Ascending aorta (tissue), 2 donors: Measurements from ENCODE around the gene C20orf173. TPM values are rescaled to one million over a fixed set of nuclear protein-coding genes. Genes with fewer than 3 reads are reported as not detected.
"Not testable (repeated sequence)": the region's sequence is repeated elsewhere in the genome, so short reads cannot be mapped to it uniquely, and the experiment has no call there.

Experiments used
- DNase-seq, 2 donors: peaks; one replicate each; pipeline ENCODE4 v3.0.0-alpha.2; 2019; ENCODE audit warnings: low spot score in 2 of 2
- H3K27ac ChIP-seq, 2 donors: fragments of 200-600 bp; sonication (generic); one replicate each; pipeline ENCODE4 v1.5.1; 2016 to 2017; ENCODE audit warnings: mild to moderate bottlenecking in 1 of 2
- H3K27me3 ChIP-seq: fragments of 200-600 bp; sonication (generic); one replicate; pipeline ENCODE4 v1.5.1; 2017
- H3K36me3 ChIP-seq, 2 donors: fragments of 200-600 bp; sonication (generic); one replicate each; pipeline ENCODE4 v1.5.1; 2016
- H3K4me1 ChIP-seq, 2 donors: fragments of 200-600 bp; sonication (generic); one replicate each; pipeline ENCODE4 v1.5.1; 2016 to 2017; ENCODE audit warnings: mild to moderate bottlenecking in 1 of 2
- H3K4me3 ChIP-seq, 2 donors: fragments of 200-600 bp; sonication (generic); one replicate each; pipeline ENCODE4 v1.5.1; 2016 to 2017; ENCODE audit warnings: mild to moderate bottlenecking in 1 of 2
- H3K9me3 ChIP-seq, 2 donors: fragments of 200-600 bp; sonication (generic); one replicate each; pipeline ENCODE4 v1.5.1; 2016
- intact Hi-C: fragments of 100-400 bp; cut with DNase I; formaldehyde crosslinking; loops from one replicate; pipeline ENCODE4 v1.15.1; 2023
- total RNA-seq: library from RNA; depleted of rRNA; stranded (reverse); fragments of >200 nt; gene quantifications from one replicate; pipeline ENCODE4 v1.1.0, GENCODE V29; 2016
- TF ChIP-seq, protein P1 (sequence below), 3 experiments: fragments of 200-600 bp in 2 of 3; fragments of 450-650 bp in 1 of 3; sonication (generic) in 2 of 3; IDR thresholded peaks; one replicate each; pipeline ENCODE4 v1.5.1; 2016 to 2019; ENCODE audit warnings: antibody characterized with exemption in 3 of 3, mild to moderate bottlenecking in 1 of 3, moderate library complexity in 1 of 3

Gene C20orf173
- total RNA-seq, 1 donor from 2014 or later, result not detected

DNA sequence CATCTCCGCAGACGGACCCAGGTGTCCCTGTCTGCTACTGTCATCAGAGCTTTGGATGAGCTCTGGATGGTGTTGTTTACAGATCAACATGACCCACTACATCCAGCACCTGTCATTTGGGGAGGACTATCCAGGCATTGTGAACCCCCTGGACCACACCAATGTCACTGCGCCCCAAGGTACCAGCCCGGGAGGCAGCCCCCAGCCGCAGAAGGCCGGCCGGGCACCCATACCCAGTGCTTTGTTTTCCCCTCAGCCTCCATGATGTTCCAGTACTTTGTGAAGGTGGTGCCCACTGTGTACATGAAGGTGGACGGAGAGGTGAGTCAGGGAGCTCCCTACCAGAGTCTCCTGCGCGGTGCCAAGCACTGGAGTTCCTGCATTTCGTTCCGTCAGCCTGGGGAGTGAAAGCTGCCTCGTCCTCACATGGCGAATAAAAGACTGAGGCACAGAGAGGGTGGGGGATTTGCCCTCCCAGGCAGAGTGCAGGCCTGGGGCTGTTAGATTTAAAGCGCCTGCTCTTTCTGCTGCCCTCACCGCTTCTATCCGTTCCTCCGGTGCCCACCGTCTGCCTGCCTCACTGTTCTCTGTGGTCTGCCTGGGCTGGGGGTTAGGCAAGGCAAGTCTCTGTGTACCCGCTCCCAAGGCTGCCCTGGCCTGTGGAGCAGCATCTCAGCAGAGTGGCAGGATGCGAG, 26.6 kb upstream of the C20orf173 start:
- DNase-seq, result no peak
- H3K36me3 ChIP-seq, result peaks cover 53 to 66% of the 10 kb centered on the region in 2 donors

DNA sequence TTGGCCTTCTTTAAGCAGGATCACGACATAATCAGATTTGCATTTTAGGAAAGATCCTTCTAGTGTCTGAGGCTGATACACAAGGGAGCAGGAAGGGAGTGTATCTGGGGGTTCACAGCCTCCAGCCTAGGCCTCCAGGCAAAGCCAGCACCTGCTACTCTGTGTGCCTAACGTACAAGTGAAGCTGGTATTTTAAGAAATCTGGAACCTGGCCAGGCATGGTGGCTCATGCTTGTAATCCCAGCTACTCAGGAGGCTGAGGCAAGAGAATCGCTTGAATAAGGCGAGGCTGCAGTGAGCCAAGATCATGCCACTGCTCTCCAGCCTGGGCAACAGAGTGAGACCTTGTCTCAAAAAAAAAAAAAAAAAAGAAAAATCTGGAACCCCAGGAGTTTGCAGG, 26.0 kb upstream of the C20orf173 start:
- peaks cover 59 to 72% of the 10 kb centered on the region in 2 donors for H3K36me3 ChIP-seq
- H3K27ac ChIP-seq, H3K4me3 ChIP-seq, intact Hi-C loops, DNase-seq, H3K27me3 ChIP-seq, H3K4me1 ChIP-seq, H3K9me3 ChIP-seq: not testable (repeated sequence)

More for the DNA sequence above, 26.6 kb upstream of the C20orf173 start:
- intact Hi-C loops, result no loop called here
- no peak overlapping the region for H3K27ac ChIP-seq
- TF ChIP-seq, protein P1, sequence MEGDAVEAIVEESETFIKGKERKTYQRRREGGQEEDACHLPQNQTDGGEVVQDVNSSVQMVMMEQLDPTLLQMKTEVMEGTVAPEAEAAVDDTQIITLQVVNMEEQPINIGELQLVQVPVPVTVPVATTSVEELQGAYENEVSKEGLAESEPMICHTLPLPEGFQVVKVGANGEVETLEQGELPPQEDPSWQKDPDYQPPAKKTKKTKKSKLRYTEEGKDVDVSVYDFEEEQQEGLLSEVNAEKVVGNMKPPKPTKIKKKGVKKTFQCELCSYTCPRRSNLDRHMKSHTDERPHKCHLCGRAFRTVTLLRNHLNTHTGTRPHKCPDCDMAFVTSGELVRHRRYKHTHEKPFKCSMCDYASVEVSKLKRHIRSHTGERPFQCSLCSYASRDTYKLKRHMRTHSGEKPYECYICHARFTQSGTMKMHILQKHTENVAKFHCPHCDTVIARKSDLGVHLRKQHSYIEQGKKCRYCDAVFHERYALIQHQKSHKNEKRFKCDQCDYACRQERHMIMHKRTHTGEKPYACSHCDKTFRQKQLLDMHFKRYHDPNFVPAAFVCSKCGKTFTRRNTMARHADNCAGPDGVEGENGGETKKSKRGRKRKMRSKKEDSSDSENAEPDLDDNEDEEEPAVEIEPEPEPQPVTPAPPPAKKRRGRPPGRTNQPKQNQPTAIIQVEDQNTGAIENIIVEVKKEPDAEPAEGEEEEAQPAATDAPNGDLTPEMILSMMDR (IDR thresholded peaks at IDR 0.05), result no peak
- no peaks in the 10 kb centered on the region for H3K4me1 ChIP-seq
- H3K27me3 ChIP-seq, result no peaks in the 10 kb centered on the region
- no peaks in the 10 kb centered on the region for H3K9me3 ChIP-seq
- H3K4me3 ChIP-seq, result no peak overlapping the region

DNA sequence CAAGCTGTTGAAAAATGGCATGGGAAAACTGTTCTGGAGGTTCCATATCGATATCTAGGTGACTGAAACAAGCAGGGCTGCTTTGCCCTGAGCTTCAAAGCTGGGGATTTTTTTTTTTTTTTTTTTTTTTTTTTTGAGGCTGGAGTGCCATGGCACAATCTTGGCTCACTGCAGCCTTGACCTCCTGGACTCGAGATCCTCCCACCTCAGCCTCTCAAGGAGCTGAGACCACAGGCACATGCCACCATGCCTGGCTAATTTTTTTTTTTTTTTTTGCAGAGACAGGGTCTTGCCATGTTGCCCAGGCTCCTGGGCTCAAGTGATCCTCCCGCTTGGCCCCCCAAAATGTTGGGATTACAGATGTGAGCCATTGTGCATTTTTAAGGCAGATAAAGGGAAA, 23.5 kb upstream of the C20orf173 start:
- intact Hi-C loops, result no loop called here
- no peaks in the 10 kb centered on the region for H3K4me1 ChIP-seq
- no peaks in the 10 kb centered on the region for H3K9me3 ChIP-seq
- no peak for DNase-seq
- peaks cover 72 to 93% of the 10 kb centered on the region in 2 donors for H3K36me3 ChIP-seq
- H3K27me3 ChIP-seq, result no peaks in the 10 kb centered on the region
- TF ChIP-seq, protein P1 (IDR thresholded peaks at IDR 0.05), result no peak
- H3K4me3 ChIP-seq, result no peak overlapping the region
- no peak overlapping the region for H3K27ac ChIP-seq

DNA sequence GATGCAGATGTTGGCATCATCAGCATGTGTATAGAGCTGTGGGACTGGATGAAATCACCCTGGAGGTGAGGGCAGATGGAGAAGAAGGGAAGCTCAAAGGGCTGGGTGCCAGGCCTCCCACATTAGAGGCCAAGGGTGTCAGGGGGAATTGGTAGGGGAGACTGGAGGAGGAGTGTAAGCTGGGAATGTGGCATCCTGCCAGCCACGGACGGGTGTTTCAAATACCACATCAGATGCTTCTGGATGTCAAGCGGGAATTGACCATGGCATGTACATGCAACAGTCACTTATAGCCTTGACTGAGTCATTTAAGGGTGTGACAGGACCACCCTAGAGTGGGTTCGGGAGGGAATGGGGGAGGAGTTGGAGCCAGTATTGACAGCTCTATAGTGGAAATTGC, 22.1 kb upstream of the C20orf173 start:
- Histone ChIP-seq H3K4me3 (no peak overlapping the region), H3K27me3 (no peaks in the 10 kb centered on the region), H3K36me3 (peaks cover 64 to 87% of the 10 kb centered on the region in 2 donors), H3K4me1 (no peaks in the 10 kb centered on the region), H3K9me3 (no peaks in the 10 kb centered on the region), H3K27ac (no peak overlapping the region)
- intact Hi-C loops, result no loop called here
- no peak for DNase-seq
- TF ChIP-seq, protein P1 (IDR thresholded peaks at IDR 0.05), result no peak

DNA sequence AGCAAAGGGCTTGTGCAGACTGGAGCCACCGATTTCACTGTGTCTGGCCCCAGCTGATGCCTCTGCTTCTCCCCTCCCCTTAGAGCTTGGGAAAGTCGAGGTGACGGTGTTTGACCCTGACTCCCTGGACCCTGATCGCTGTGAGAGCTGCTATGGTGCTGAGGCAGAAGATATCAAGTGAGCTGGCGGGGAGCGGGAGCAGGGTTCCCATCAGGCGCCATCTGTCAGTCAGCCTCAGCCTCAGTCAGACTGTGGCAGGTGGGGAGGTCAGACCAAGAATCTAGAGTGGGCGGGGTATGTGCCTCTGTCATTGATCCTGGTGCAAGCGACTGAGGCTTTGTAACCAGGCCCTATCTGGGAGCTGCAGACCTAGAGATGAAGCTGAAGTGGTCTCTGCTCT, 17.9 kb upstream of the C20orf173 start:
- TF ChIP-seq, protein P1 (IDR thresholded peaks at IDR 0.05), result no peak
- H3K27me3 ChIP-seq, result no peaks in the 10 kb centered on the region
- no peak overlapping the region for H3K4me3 ChIP-seq
- H3K4me1 ChIP-seq, result peaks cover 0 to 9% of the 10 kb centered on the region in 2 donors
- H3K9me3 ChIP-seq, result no peaks in the 10 kb centered on the region
- H3K27ac ChIP-seq, result no peak overlapping the region
- DNase-seq, result no peak
- intact Hi-C loops, result no loop called here
- peaks cover 41 to 47% of the 10 kb centered on the region in 2 donors for H3K36me3 ChIP-seq

DNA sequence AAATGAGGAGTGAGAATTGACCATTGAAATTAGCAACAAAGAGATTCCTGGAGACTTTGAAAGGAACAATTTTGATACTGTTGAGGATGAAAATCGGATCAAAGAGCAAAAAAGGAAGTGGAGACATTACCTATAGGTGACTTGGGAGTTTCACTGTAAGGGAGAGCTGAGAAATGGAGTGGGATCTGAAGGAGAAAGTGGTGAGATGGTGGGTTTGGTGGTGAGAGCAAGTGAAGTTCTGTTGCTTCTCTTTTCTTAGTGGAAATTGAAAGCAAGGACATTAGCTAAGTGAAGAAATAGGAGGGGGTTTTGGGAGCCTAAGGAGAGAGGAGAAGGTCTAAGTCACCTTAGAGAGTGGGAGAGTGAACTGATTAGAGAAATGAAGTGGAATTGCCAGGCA, 16.7 kb upstream of the C20orf173 start:
- peaks cover 0 to 12% of the 10 kb centered on the region in 2 donors for H3K4me1 ChIP-seq
- peaks cover 31 to 39% of the 10 kb centered on the region in 2 donors for H3K36me3 ChIP-seq
- no peak for DNase-seq
- H3K27me3 ChIP-seq, result no peaks in the 10 kb centered on the region
- H3K9me3 ChIP-seq, result no peaks in the 10 kb centered on the region
- intact Hi-C loops, result no loop called here
- no peak overlapping the region for H3K4me3 ChIP-seq
- TF ChIP-seq, protein P1 (IDR thresholded peaks at IDR 0.05), result no peak
- H3K27ac ChIP-seq, result no peak overlapping the region

DNA sequence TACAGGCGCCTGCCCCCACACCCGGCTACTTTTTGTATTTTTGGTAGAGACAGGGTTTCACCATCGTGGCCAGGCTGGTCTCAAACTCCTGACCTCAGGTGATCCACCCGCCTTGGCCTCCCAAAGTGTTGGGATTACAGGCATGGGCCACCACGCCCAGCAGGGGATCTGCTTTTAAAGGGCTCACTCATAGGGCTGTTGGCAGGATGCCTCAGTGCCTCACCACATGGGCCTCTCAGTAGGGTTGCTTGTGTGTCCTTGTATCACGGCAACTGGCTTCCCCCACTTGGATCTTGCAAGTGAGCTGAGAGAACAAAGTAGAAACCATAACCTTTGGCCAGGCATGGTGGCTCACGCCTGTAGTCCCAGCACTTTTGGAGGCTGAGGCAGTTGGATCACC, 15.5 kb upstream of the C20orf173 start:
- H3K27me3 ChIP-seq, H3K9me3 ChIP-seq, DNase-seq, H3K27ac ChIP-seq, H3K4me3 ChIP-seq: not testable (repeated sequence)
- intact Hi-C loops, result loop anchor here (5.0 kb wide), 1 partner anchor 152 kb away; the partner anchor contains the start of genes NFS1 and ROMO1
- Histone ChIP-seq H3K36me3 (peaks cover 21 to 29% of the 10 kb centered on the region in 2 donors), H3K4me1 (peaks cover 0 to 12% of the 10 kb centered on the region in 2 donors)
